ENCODE results near the gene HHATL. TPM values are rescaled to one million over a fixed set of nuclear protein-coding genes. Genes with fewer than 3 reads are reported as not detected.

Gene HHATL
- total RNA-seq, 4 donors from 2014 or later: 3.5 TPM; not detected in 3

DNA sequence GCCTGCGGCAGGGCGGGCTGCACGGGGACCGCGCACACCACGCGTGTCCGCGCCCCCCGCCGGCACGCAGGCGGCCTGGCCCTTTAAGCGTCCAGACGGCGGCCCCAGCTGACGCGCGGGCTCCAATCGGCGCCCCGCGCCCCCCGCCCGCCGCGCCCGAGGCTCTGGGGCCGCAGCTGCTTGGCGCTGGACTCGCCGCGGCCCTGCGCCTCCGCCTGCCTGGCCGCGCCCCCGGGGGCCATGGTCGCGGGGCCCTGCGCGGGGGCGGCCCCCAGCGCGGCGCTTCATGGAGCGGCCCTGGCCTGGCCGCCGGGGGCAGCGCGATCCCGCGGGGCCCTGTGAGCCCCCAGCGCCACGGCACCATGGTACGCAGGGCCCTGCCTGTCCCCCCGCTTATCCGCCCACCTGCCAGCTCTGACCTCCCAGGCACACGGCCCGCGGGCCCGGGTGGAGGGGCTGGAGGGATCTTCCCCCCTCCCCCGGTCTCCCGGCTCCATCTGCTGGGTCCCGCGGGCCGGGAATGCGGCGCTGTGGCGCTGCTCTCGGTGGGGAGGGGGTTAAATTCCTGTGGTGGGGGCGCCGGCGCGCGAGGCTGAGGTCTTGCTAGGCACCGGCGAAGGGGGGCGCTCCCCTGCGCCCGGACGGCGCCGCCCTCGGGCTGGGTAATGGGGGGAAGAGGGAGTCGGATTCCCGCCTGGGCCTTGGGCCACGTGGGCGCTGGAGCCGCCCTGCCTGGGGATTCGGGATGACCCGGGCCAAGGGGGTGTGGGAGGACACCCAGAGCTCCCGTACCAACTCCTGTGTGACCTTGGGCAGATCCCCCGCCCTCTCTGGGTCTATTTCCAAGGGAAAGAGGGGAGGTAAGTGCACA is 48.0 kb downstream of the HHATL start:
- Histone ChIP-seq H3K4me1 (peaks cover 0 to 84% (median 30%) of the 10 kb centered on the region in 4 donors), H3K4me3 (peak overlapping the region; percentile 72 to 98 (median 83)), H3K27ac (peak overlapping the region; percentile 90 to 99 (median 96)), H3K9me3 (no peaks in the 10 kb centered on the region), H3K27me3 (no peaks in the 10 kb centered on the region), H3K36me3 (peaks cover 0 to 21% (median 0%) of the 10 kb centered on the region in 3 donors)
- TF ChIP-seq, protein P1, sequence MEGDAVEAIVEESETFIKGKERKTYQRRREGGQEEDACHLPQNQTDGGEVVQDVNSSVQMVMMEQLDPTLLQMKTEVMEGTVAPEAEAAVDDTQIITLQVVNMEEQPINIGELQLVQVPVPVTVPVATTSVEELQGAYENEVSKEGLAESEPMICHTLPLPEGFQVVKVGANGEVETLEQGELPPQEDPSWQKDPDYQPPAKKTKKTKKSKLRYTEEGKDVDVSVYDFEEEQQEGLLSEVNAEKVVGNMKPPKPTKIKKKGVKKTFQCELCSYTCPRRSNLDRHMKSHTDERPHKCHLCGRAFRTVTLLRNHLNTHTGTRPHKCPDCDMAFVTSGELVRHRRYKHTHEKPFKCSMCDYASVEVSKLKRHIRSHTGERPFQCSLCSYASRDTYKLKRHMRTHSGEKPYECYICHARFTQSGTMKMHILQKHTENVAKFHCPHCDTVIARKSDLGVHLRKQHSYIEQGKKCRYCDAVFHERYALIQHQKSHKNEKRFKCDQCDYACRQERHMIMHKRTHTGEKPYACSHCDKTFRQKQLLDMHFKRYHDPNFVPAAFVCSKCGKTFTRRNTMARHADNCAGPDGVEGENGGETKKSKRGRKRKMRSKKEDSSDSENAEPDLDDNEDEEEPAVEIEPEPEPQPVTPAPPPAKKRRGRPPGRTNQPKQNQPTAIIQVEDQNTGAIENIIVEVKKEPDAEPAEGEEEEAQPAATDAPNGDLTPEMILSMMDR (IDR thresholded peaks at IDR 0.05): peak in 4 of 5 experiments; percentile 9 to 25 (median 18)
- TF ChIP-seq EP300 (IDR thresholded peaks at IDR 0.05) (peak in 1 of 2 donors; percentile 40), POLR2A (IDR thresholded peaks at IDR 0.05) (peak; percentile 31 to 58)
- 0% methylated on average over 7 to 45 of the region's 94 CpGs for WGBS, 2 donors
- no peak for DNase-seq (ENCODE audit: low spot score in 2 of 2)

DNA sequence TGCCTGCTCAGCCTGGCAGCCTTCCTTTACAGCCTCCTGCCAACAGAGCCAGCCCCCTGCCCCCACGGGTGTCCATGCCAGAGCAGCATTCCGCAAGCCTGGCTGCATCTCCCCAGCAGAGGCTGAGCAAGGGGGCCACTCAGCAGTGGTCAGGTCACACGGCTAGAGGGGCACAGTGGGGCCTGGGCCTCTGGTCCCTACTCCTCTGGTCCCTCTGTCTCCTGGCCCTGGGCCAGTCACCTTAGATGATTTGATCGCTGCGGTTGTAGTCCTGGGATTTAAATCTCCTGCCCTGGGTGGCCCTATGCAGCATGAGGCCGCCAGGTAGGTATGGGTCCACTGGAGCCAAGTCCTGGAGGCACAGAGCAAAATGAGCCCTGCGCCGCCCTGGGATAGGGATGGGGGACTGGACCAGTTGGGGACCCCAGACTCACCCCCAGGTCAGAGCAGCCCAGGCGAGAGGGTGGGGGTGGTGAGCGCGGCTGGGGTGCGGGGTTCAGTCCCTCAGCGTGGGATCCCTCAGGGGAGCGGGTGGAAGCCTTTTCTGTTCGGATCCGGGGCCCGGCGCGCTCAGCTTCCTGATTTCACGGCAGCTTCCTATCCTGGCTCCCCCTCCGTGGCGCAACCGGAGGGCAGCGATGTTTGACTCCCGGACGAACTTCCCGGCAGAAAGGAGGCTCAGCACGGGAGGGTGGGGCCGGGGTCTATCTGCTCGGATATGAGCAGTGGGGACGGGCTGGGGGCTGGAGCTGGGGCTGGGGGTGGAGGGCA is 48.9 kb downstream of the HHATL start, which contains the start of gene ZBTB47:
ZBTB47 (plus strand) TSS at position 138 of the 771 bp plus-strand sequence. CDS start 4,659 bp downstream, outside the sequence.
- TF ChIP-seq, protein P1 (IDR thresholded peaks at IDR 0.05): peak in 1 of 5 experiments; percentile 9
- TF ChIP-seq POLR2A (IDR thresholded peaks at IDR 0.05) (no peak), EP300 (IDR thresholded peaks at IDR 0.05) (peak in 1 of 2 donors; percentile 8)
- Histone ChIP-seq H3K4me1 (peaks cover 0 to 85% (median 30%) of the 10 kb centered on the region in 4 donors), H3K36me3 (peaks cover 0 to 19% (median 0%) of the 10 kb centered on the region in 3 donors), H3K27ac (peak within 1 kb of the TSS; percentile 90 to 99 (median 96)), H3K27me3 (no peaks in the 10 kb centered on the region), H3K4me3 (peak within 1 kb of the TSS; percentile 72 to 98 (median 83)), H3K9me3 (no peaks in the 10 kb centered on the region)
- WGBS, 2 donors: 2 to 4% methylated on average over 22 to 27 of the region's 31 CpGs
- peak; percentile 40 to 64 for DNase-seq (ENCODE audit: low spot score in 2 of 2)

- H3K4me3 ChIP-seq: peak overlapping the region; percentile 72 to 88 (median 80)
- WGBS, 2 donors: 26 to 35% methylated on average over 3 of the region's 3 CpGs
- TF ChIP-seq, protein P1 (IDR thresholded peaks at IDR 0.05): no peak
- TF ChIP-seq POLR2A (IDR thresholded peaks at IDR 0.05) (no peak), EP300 (IDR thresholded peaks at IDR 0.05) (no peak)
- no peaks in the 10 kb centered on the region for H3K9me3 ChIP-seq
- H3K27me3 ChIP-seq: no peaks in the 10 kb centered on the region
- H3K4me1 ChIP-seq: peaks cover 0 to 85% (median 30%) of the 10 kb centered on the region in 4 donors
- no peak for DNase-seq (ENCODE audit: low spot score in 2 of 2)
- H3K27ac ChIP-seq: peak overlapping the region; percentile 85 to 98 (median 96)
- H3K36me3 ChIP-seq: peaks cover 0 to 15% (median 0%) of the 10 kb centered on the region in 3 donors
Observed at GRCh38 chr3:42653303-42653559, 49.4 kb downstream of the HHATL start.

DNA sequence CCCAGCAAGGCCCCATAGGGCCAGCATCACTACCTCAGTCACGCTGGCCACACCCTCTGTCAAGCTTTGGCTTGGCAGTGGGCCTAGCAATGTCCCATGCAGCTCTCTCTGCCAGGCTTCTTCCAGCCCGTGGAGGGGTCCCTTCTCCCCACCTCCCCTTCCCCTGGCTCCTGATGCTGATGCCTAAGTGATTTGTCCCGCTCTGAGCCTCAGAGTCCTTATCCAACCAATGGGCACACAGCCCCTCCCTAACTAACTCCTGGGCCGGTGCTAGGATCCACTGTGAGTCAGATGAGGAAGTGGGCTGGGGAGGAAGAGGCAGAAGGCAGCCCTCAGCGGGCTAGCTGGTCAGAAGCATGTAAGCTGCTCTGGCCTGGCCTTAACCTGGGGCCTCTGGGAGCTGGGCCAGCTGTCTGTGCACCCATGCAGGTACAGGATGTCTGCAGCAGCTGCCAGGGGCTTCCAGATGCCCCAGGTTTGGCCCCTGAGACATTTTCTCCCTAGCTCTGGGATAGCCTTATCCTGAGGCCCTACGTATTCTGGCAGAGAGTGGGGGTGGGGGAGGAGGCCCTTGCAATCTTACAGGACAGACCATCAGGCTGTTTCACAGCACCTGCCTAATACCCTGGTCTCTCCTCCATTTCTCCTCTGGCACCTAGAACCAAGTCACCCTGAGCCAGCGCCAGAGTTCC is 49.8 kb downstream of the HHATL start:
- H3K9me3 ChIP-seq: no peaks in the 10 kb centered on the region
- TF ChIP-seq, protein P1 (IDR thresholded peaks at IDR 0.05): no peak
- TF ChIP-seq EP300 (IDR thresholded peaks at IDR 0.05): peak in 1 of 2 donors; percentile 68
- peak; percentile 70 to 73 for TF ChIP-seq POLR2A (IDR thresholded peaks at IDR 0.05)
- H3K4me1 ChIP-seq: peaks cover 0 to 86% (median 30%) of the 10 kb centered on the region in 4 donors
- H3K27ac ChIP-seq: peak overlapping the region; percentile 85 to 98 (median 96)
- peaks cover 0 to 15% (median 0%) of the 10 kb centered on the region in 3 donors for H3K36me3 ChIP-seq
- DNase-seq (ENCODE audit: low spot score in 2 of 2): peak; percentile 37 to 57
- no peaks in the 10 kb centered on the region for H3K27me3 ChIP-seq
- 18% methylated on average over 6 to 7 of the region's 7 CpGs for WGBS, 2 donors
- peak overlapping the region; percentile 72 to 88 (median 80) for H3K4me3 ChIP-seq

Measured in tibial nerve (tissue), 4 donors.